ENCODE data around the gene PTPN12. TPM values are rescaled to one million over a fixed set of nuclear protein-coding genes. Genes with fewer than 3 reads are reported as not detected.
A peak's percentile ranks its signal among the peaks of the same experiment; 100 is the strongest.

Gene PTPN12
- total RNA-seq, 4 donors from 2014 or later: 46.8 to 103 (median 70.6) TPM

DNA sequence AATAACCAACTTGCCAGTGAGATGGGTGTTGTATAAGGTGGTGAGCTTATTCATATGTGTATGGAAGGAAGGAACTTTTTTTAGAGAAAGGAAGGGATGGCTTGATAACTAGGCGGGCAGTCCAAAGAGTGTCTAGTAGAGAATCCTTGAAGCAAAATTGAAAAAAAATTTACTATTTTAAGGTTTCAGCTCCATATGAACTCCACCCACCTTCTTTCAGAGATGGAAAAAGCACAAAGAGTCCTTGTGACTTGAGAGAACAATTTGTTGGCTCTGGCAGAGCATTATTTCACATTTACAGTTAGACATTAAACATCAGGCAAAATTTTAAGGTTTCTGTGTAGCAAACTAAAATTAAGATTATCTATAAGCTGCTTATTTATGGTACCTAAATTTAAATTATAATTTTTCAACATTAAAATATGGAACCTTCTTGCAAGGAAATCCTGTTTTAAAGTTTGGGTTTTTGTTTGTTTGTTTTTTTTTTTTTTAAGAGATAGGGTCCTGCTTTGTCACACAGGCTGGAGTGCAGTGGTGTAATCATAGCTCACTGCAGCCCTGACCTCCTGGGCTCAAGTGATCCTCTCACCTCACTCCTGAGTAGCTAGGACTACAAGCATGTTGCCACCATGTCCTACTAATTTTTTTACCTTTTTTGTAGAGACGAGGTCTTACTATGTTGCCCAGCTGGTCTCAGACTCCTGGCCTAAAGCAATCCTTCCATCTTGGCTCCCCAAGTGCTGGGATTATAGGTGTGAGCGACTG is 12.2 kb downstream of the PTPN12 start:
- in situ Hi-C loops (cut with MboI; ENCODE audit: low pct_ligation_motif_present in 1 of 4, low pct_unique_long_range_greater_than_20kb in 1 of 4, low sequenced_read_pairs in 3 of 4): no loop called here
- WGBS, 2 donors (ENCODE audit: low coverage in 1 of 2): 77 to 85% methylated on average over 3 of the region's 3 CpGs

DNA sequence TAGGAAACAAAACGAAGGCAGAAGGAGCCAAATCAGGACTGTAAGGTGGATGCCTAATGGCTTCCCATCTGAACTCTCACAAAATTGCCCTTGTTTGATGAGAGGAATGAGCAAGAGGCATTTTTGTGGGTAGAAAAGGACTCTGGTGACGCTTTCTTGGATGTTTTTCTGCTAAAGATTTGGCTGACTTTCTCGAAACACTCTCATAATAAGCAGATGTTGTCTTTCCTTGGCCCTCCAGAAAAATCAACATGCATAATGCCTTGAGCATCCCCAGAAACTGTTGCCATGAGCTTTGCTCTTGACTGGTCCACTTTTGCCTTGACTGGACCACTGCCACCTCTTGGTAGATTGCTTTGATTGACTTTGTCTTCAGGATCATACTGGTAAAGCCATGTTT is 13.5 kb downstream of the PTPN12 start:
- Histone ChIP-seq H3K4me1 (peaks cover 0 to 31% (median 13%) of the 10 kb centered on the region in 4 donors), H3K27ac (peak overlapping the region in 1 of 4 donors; percentile 13)
- TF ChIP-seq POLR2AphosphoS5 (IDR thresholded peaks at IDR 0.05): no peak
- TF ChIP-seq, protein P1, sequence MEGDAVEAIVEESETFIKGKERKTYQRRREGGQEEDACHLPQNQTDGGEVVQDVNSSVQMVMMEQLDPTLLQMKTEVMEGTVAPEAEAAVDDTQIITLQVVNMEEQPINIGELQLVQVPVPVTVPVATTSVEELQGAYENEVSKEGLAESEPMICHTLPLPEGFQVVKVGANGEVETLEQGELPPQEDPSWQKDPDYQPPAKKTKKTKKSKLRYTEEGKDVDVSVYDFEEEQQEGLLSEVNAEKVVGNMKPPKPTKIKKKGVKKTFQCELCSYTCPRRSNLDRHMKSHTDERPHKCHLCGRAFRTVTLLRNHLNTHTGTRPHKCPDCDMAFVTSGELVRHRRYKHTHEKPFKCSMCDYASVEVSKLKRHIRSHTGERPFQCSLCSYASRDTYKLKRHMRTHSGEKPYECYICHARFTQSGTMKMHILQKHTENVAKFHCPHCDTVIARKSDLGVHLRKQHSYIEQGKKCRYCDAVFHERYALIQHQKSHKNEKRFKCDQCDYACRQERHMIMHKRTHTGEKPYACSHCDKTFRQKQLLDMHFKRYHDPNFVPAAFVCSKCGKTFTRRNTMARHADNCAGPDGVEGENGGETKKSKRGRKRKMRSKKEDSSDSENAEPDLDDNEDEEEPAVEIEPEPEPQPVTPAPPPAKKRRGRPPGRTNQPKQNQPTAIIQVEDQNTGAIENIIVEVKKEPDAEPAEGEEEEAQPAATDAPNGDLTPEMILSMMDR (IDR thresholded peaks at IDR 0.05): no peak

More for the DNA sequence above, 12.2 kb downstream of the PTPN12 start:
- TF ChIP-seq POLR2A (IDR thresholded peaks at IDR 0.05) (no peak), POLR2AphosphoS5 (IDR thresholded peaks at IDR 0.05) (no peak), EP300 (IDR thresholded peaks at IDR 0.05; ENCODE audit: low read depth) (no peak)
- TF ChIP-seq, protein P1 (IDR thresholded peaks at IDR 0.05): no peak
- intact Hi-C loops (cut with DNase I; ENCODE audit: low total_unique reads): no loop called here
- Histone ChIP-seq H3K4me3 (no peak overlapping the region), H3K27me3 (no peaks in the 10 kb centered on the region), H3K27ac (peak overlapping the region in 1 of 4 donors; percentile 2), H3K9me3 (no peaks in the 10 kb centered on the region), H3K36me3 (peaks cover 0 to 2% (median 0%) of the 10 kb centered on the region in 4 donors), H3K4me1 (peaks cover 0 to 39% (median 18%) of the 10 kb centered on the region in 4 donors)
- no peak for DNase-seq

DNA sequence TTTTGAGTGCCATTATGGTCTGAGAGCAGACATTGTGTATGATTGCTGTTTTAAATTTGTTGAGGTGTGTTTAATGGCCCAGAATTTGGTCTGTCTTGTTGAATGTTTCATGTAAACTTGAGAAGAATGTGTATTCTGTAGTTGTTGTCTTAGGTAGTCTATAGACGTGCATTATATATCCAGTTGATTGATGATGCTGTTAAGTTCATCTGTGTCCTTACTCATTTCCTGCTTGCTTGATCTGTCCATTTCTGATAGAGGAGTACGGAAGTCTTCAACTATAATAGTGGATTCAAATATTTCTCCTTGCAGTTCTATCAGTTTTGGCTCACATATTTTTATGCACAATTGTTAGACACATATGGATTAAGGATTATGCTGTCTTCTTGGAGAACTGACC is 16.0 kb downstream of the PTPN12 start:
- H3K4me1 ChIP-seq: peaks cover 0 to 17% (median 10%) of the 10 kb centered on the region in 4 donors
- WGBS, 2 donors (ENCODE audit: low coverage in 1 of 2): 79 to 82% methylated on average over 2 of the region's 2 CpGs
- peaks cover 0 to 2% (median 0%) of the 10 kb centered on the region in 4 donors for H3K36me3 ChIP-seq
- no peak for TF ChIP-seq EP300 (IDR thresholded peaks at IDR 0.05; ENCODE audit: low read depth)
- TF ChIP-seq, protein P1 (IDR thresholded peaks at IDR 0.05): no peak
- TF ChIP-seq POLR2A (IDR thresholded peaks at IDR 0.05): no peak
- no peak for TF ChIP-seq POLR2AphosphoS5 (IDR thresholded peaks at IDR 0.05)
- no peak for DNase-seq
- H3K27me3 ChIP-seq: no peaks in the 10 kb centered on the region
- in situ Hi-C loops (cut with MboI; ENCODE audit: low pct_ligation_motif_present in 1 of 4, low pct_unique_long_range_greater_than_20kb in 1 of 4, low sequenced_read_pairs in 3 of 4) (no loop called here), intact Hi-C loops (cut with DNase I; ENCODE audit: low total_unique reads) (no loop called here)
- no peaks in the 10 kb centered on the region for H3K9me3 ChIP-seq
- H3K27ac ChIP-seq: no peak overlapping the region
- no peak overlapping the region for H3K4me3 ChIP-seq

More for the DNA sequence above, 13.5 kb downstream of the PTPN12 start:
- no peak for DNase-seq
- no peaks in the 10 kb centered on the region for H3K27me3 ChIP-seq
- in situ Hi-C loops (cut with MboI; ENCODE audit: low pct_ligation_motif_present in 1 of 4, low pct_unique_long_range_greater_than_20kb in 1 of 4, low sequenced_read_pairs in 3 of 4): no loop called here
- 58 to 80% methylated on average over 2 to 3 of the region's 3 CpGs for WGBS, 2 donors (ENCODE audit: low coverage in 1 of 2)
- H3K9me3 ChIP-seq: no peaks in the 10 kb centered on the region
- no peak overlapping the region for H3K4me3 ChIP-seq
- intact Hi-C loops (cut with DNase I; ENCODE audit: low total_unique reads): no loop called here
- peaks cover 0 to 2% (median 0%) of the 10 kb centered on the region in 4 donors for H3K36me3 ChIP-seq

DNA sequence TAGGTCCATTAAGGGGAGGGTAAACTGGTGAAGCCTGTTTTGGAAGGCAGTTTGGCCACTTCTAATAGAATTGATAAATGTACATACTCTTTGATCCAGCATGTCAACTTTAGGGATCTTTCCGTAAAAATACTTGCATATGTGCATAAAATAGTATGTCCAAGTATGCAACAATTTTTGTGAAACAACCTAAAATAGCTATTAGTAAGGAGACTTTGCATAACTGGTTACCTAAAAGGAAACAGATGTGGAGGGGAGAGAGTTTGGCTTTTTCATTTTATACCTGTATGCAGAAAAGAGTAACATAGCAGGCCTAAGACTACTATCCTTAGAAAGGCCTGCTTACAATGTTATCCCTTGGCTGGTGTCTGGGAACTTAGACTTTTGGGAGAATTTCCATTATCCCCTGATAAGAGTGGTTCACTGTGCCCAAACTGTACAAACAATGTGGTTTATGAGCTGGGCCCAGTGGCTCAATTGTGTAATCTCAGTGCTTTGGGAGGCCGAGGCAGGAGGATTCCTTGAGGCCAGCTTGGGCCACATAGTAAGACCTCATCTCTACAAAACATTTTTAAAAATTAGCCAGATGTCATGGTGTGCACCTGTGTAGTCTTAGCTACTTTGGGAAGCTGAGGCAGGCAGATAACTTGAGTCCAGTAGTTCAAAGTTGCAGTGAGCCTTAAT is 21.3 kb downstream of the PTPN12 start:
- Histone ChIP-seq H3K9me3 (no peaks in the 10 kb centered on the region), H3K27me3 (no peaks in the 10 kb centered on the region), H3K4me1 (peaks cover 0 to 34% (median 7%) of the 10 kb centered on the region in 4 donors), H3K27ac (no peak overlapping the region), H3K4me3 (no peak overlapping the region), H3K36me3 (peaks cover 0 to 1% (median 0%) of the 10 kb centered on the region in 4 donors)
- 71 to 75% methylated on average over 1 to 2 of the region's 2 CpGs for WGBS, 2 donors (ENCODE audit: low coverage in 1 of 2)
- no peak for TF ChIP-seq POLR2AphosphoS5 (IDR thresholded peaks at IDR 0.05)
- no peak for TF ChIP-seq EP300 (IDR thresholded peaks at IDR 0.05; ENCODE audit: low read depth)
- TF ChIP-seq, protein P1 (IDR thresholded peaks at IDR 0.05): no peak
- TF ChIP-seq POLR2A (IDR thresholded peaks at IDR 0.05): no peak
- DNase-seq: no peak
- in situ Hi-C loops (cut with MboI; ENCODE audit: low pct_ligation_motif_present in 1 of 4, low pct_unique_long_range_greater_than_20kb in 1 of 4, low sequenced_read_pairs in 3 of 4): no loop called here
- intact Hi-C loops (cut with DNase I; ENCODE audit: low total_unique reads): no loop called here
